ENCODE measurements around the gene ATP5MG.
A peak's percentile ranks its signal among the peaks of the same experiment; 100 is the strongest.

ATP5MG gene

GRCh38 chr11:118436639-118437207 is 35.3 kb downstream of the ATP5MG start (continued):
- TF ChIP-seq ZNF610 (tag by site-specific recombination; IDR thresholded peaks at IDR 0.05; ENCODE audit: borderline replicate concordance) (no peak), PRDM1 (tag by site-specific recombination; IDR thresholded peaks at IDR 0.05) (no peak), ZNF423 (tag by site-specific recombination; IDR thresholded peaks at IDR 0.05) (no peak), ZNF654 (tag by site-specific recombination; IDR thresholded peaks at IDR 0.05; ENCODE audit: low read depth) (no peak), ZNF645 (tag by site-specific recombination; IDR thresholded peaks at IDR 0.05) (no peak), ZNF692 (tag by site-specific recombination; IDR thresholded peaks at IDR 0.05) (peak; percentile 44; the same call in 1 of the 2 replicates), TCF7L2 (IDR thresholded peaks at IDR 0.05; ENCODE audit: borderline replicate concordance, low read depth, low read length) (no peak), ZNF174 (tag by site-specific recombination; IDR thresholded peaks at IDR 0.05) (no peak), BCL11A (tag by site-specific recombination; IDR thresholded peaks at IDR 0.05; ENCODE audit: low read depth) (no peak), ZNF664 (tag by site-specific recombination; IDR thresholded peaks at IDR 0.05) (no peak), BCL6B (tag by site-specific recombination; IDR thresholded peaks at IDR 0.05) (no peak), ZNF24 (tag by site-specific recombination; IDR thresholded peaks at IDR 0.05) (no peak), ZNF157 (tag by site-specific recombination; IDR thresholded peaks at IDR 0.05) (no peak), ZNF391 (tag by site-specific recombination; IDR thresholded peaks at IDR 0.05; ENCODE audit: borderline replicate concordance, low read depth) (no peak), PRDM4 (tag by site-specific recombination; IDR thresholded peaks at IDR 0.05) (no peak), ZBTB17 (tag by site-specific recombination; IDR thresholded peaks at IDR 0.05) (no peak), ZNF549 (tag by site-specific recombination; IDR thresholded peaks at IDR 0.05) (no peak), YY2 (tag by site-specific recombination; IDR thresholded peaks at IDR 0.05) (no peak), SETDB1 (IDR thresholded peaks at IDR 0.05; ENCODE audit: insufficient read length, low read length) (no peak), ZNF221 (tag by site-specific recombination; IDR thresholded peaks at IDR 0.05; ENCODE audit: borderline replicate concordance) (no peak), ZNF112 (tag by site-specific recombination; IDR thresholded peaks at IDR 0.05) (no peak)
